Neural cell (in vitro differentiated cells): ENCODE data around the gene ADCY5. TPM values are rescaled to one million over a fixed set of nuclear protein-coding genes. Genes with fewer than 3 reads are reported as not detected.

Experiments
- H2AFZ ChIP-seq: fragments of 200-600, 300-800 bp; sonication (generic), shearing (Covaris generic); 2 replicates; pipeline ENCODE4 v1.6.0; 2014; ENCODE audit warnings: low read depth, mild to moderate bottlenecking, antibody characterized with exemption, low read length, moderate library complexity
- H3F3A ChIP-seq: fragments of 200-600 bp; shearing (Covaris generic); 2 replicates; pipeline ENCODE4 v1.6.1; 2016; ENCODE audit warnings: mild to moderate bottlenecking, moderate library complexity, mixed read lengths, antibody characterized with exemption, low read length; ENCODE audit not compliant: insufficient read depth, poor library complexity, severe bottlenecking
- H3K27ac ChIP-seq: fragments of 200-600, 300-800 bp; sonication (generic), shearing (Covaris generic); 2 replicates; pipeline ENCODE4 v1.5.1; 2014; ENCODE audit warnings: mild to moderate bottlenecking, low read length, moderate library complexity
- H3K27me3 ChIP-seq: fragments of 300-800, 200-600 bp; sonication (generic), shearing (Covaris generic); 2 replicates; pipeline ENCODE4 v1.6.0; 2014; ENCODE audit warnings: mild to moderate bottlenecking, low read depth, low read length, moderate library complexity; ENCODE audit not compliant: insufficient read depth
- H3K36me3 ChIP-seq: fragments of 300-800, 200-600 bp; sonication (generic), shearing (Covaris generic); 2 replicates; pipeline ENCODE4 v1.5.1; 2014; ENCODE audit warnings: mild to moderate bottlenecking, antibody characterized with exemption, low read length, moderate library complexity; ENCODE audit not compliant: insufficient read depth
- H3K4me2 ChIP-seq: fragments of 300-800, 200-600 bp; sonication (generic), shearing (Covaris generic); 2 replicates; pipeline ENCODE4 v1.6.0; 2014; ENCODE audit warnings: mild to moderate bottlenecking, low read length
- H3K4me3 ChIP-seq: fragments of 300-800, 200-600 bp; sonication (generic), shearing (Covaris generic); 2 replicates; pipeline ENCODE4 v1.5.1; 2014; ENCODE audit warnings: mild to moderate bottlenecking, low read length, moderate library complexity
- H3K79me2 ChIP-seq: fragments of 200-600 bp; shearing (Covaris generic); replicated peaks from 2 replicates; pipeline ENCODE4 v1.6.0; 2014; ENCODE audit warnings: mild to moderate bottlenecking, low read length, moderate library complexity; ENCODE audit not compliant: insufficient read depth
- H3K9ac ChIP-seq: fragments of 300-800, 200-600 bp; sonication (generic), shearing (Covaris generic); 2 replicates; pipeline ENCODE4 v1.6.1; 2016; ENCODE audit warnings: mild to moderate bottlenecking, low read length, mixed read lengths
- H3K9me2 ChIP-seq: fragments of 200-600 bp; shearing (Covaris generic); 2 replicates; pipeline ENCODE4 v1.6.1; 2016; ENCODE audit warnings: mild to moderate bottlenecking, low read length, mixed read lengths; ENCODE audit not compliant: insufficient read depth
- H3K9me3 ChIP-seq: fragments of 200-600, 300-800 bp; sonication (generic), shearing (Covaris generic); 2 replicates; pipeline ENCODE4 v1.6.1; 2016; ENCODE audit warnings: mild to moderate bottlenecking, mixed run types, low read length, moderate library complexity, mixed read lengths
- H4K20me1 ChIP-seq: fragments of 200-600 bp; shearing (Covaris generic); 2 replicates; pipeline ENCODE4 v1.6.1; 2016; ENCODE audit warnings: mild to moderate bottlenecking, mixed run types; ENCODE audit not compliant: insufficient read depth
- CTCF ChIP-seq: fragments of 450-650 bp; IDR thresholded peaks from 2 replicates; pipeline ENCODE4 v1.5.1; 2014; ENCODE audit warnings: antibody characterized with exemption, mild to moderate bottlenecking, moderate library complexity; ENCODE audit not compliant: poor library complexity, severe bottlenecking
- EP300 ChIP-seq: fragments of 450-650 bp; conservative IDR thresholded peaks from 2 replicates; pipeline ENCODE4 v1.6.1; 2014; ENCODE audit warnings: antibody characterized with exemption, mild to moderate bottlenecking, moderate library complexity; ENCODE audit not compliant: poor library complexity, severe bottlenecking
- EZH2 ChIP-seq: fragments of 200-600, 300-800 bp; shearing (Covaris generic), sonication (generic); IDR thresholded peaks from 2 replicates; pipeline ENCODE4 v1.6.1; 2014; ENCODE audit warnings: antibody characterized with exemption, low read length, borderline replicate concordance, mild to moderate bottlenecking; ENCODE audit not compliant: insufficient read depth, poor library complexity, severe bottlenecking
- MXI1 ChIP-seq: fragments of 450-650 bp; conservative IDR thresholded peaks from 2 replicates; pipeline ENCODE4 v1.6.1; 2014; ENCODE audit warnings: antibody characterized with exemption, mild to moderate bottlenecking; ENCODE audit not compliant: poor library complexity, severe bottlenecking
- POLR2AphosphoS5 ChIP-seq: IDR thresholded peaks from 2 replicates; pipeline ENCODE4 v1.6.1; 2012
- RAD21 ChIP-seq: fragments of 450-650 bp; conservative IDR thresholded peaks from 2 replicates; pipeline ENCODE4 v1.6.1; 2014; ENCODE audit warnings: antibody characterized with exemption, mild to moderate bottlenecking, moderate library complexity
- SMC3 ChIP-seq: fragments of 450-650 bp; conservative IDR thresholded peaks from 2 replicates; pipeline ENCODE4 v1.6.1; 2014; ENCODE audit warnings: antibody characterized with exemption, mild to moderate bottlenecking, moderate library complexity; ENCODE audit not compliant: poor library complexity
- TAF1 ChIP-seq: IDR thresholded peaks from 2 replicates; pipeline ENCODE4 v1.6.1; 2012; ENCODE audit warnings: low read depth
- polyA plus RNA-seq: library from polyadenylated mRNA; depleted of rRNA; stranded (reverse); fragments of >200 nt; gene quantifications from 2 replicates; pipeline ENCODE4 v1.2.3, GENCODE V29; 2014
- TF ChIP-seq, protein P1 (sequence below): IDR thresholded peaks from 2 replicates; pipeline ENCODE4 v1.6.1; 2012; ENCODE audit warnings: borderline replicate concordance

The ADCY5 gene
- polyA plus RNA-seq, 1 donor from 2014 or later, result 7.7 TPM

DNA sequence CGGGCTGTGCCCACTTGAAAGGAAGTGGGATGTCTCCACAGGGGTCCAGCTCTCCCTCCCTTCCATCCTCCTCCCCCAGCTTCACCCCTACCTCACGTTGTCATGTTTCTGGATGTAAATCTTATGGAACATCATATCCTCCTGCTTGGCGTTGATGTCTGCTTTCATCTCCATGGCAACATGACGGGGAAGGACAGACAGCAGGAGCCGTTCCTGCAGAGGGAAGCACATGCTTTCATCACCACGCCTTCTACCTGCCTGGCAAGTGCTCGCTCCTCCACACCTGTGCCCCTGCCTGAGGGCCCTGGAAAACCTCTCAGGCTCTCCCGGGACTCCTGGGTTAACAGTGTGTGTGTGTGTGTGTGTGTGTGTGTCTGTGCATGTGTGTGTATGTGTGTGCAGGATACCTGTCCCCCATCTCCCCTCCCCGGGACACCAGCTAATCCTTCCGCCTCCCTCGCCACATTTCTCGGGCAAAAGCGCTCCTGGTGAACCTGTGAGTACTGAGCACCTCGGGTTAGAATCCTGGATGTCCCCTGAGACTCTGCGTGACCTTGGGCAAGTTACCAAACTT is 101.1 kb downstream of the ADCY5 start:
- TF ChIP-seq EP300 (no peak), SMC3 (no peak), CTCF (no peak), MXI1 (peak; percentile 13), EZH2 (no peak)
- no peaks in the 10 kb centered on the region for H4K20me1 ChIP-seq
- H3K9me3 ChIP-seq, result no peaks in the 10 kb centered on the region
- H3K9me2 ChIP-seq, result no peaks in the 10 kb centered on the region
- no peaks in the 10 kb centered on the region for H3K36me3 ChIP-seq
- no peaks in the 10 kb centered on the region for H3K79me2 ChIP-seq
- no peak overlapping the region for H2AFZ ChIP-seq
- H3K27ac ChIP-seq, result no peak overlapping the region
- H3K4me2 ChIP-seq, result no peak overlapping the region
- no peak overlapping the region for H3K4me3 ChIP-seq
- no peak overlapping the region for H3K9ac ChIP-seq
- H3F3A ChIP-seq, result no peaks in the 10 kb centered on the region
- no peaks in the 10 kb centered on the region for H3K27me3 ChIP-seq

DNA sequence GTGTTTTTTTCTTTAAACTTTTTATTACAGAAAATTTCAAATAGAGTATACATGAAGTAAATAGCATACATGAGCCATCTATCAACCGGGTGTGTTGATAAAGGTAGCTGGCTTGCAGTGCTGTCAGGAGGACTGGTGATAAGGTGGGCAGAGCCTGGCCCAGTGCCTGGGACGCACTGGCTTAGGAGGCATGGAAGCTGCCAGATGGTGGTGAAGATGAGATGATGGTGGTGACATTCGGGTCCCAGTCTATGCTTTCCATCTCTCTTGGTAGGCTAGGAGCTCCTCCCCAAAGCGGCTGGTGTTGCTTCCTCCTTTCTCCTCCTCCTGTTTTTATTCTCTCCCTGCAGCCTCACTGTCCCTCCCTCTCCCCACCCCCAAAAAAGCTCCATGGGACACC is 101.7 kb downstream of the ADCY5 start:
- Histone ChIP-seq H3F3A (no peaks in the 10 kb centered on the region), H2AFZ (no peak overlapping the region), H3K9me3 (no peaks in the 10 kb centered on the region), H3K9ac (no peak overlapping the region), H3K4me3 (no peak overlapping the region), H3K9me2 (no peaks in the 10 kb centered on the region), H3K27me3 (no peaks in the 10 kb centered on the region), H3K36me3 (no peaks in the 10 kb centered on the region), H3K79me2 (no peaks in the 10 kb centered on the region), H3K27ac (no peak overlapping the region), H3K4me2 (no peak overlapping the region), H4K20me1 (no peaks in the 10 kb centered on the region)
- TF ChIP-seq, protein P1, sequence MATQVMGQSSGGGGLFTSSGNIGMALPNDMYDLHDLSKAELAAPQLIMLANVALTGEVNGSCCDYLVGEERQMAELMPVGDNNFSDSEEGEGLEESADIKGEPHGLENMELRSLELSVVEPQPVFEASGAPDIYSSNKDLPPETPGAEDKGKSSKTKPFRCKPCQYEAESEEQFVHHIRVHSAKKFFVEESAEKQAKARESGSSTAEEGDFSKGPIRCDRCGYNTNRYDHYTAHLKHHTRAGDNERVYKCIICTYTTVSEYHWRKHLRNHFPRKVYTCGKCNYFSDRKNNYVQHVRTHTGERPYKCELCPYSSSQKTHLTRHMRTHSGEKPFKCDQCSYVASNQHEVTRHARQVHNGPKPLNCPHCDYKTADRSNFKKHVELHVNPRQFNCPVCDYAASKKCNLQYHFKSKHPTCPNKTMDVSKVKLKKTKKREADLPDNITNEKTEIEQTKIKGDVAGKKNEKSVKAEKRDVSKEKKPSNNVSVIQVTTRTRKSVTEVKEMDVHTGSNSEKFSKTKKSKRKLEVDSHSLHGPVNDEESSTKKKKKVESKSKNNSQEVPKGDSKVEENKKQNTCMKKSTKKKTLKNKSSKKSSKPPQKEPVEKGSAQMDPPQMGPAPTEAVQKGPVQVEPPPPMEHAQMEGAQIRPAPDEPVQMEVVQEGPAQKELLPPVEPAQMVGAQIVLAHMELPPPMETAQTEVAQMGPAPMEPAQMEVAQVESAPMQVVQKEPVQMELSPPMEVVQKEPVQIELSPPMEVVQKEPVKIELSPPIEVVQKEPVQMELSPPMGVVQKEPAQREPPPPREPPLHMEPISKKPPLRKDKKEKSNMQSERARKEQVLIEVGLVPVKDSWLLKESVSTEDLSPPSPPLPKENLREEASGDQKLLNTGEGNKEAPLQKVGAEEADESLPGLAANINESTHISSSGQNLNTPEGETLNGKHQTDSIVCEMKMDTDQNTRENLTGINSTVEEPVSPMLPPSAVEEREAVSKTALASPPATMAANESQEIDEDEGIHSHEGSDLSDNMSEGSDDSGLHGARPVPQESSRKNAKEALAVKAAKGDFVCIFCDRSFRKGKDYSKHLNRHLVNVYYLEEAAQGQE, result no peak
- TF ChIP-seq POLR2AphosphoS5 (no peak), TAF1 (no peak), CTCF (no peak), EP300 (no peak), RAD21 (no peak), SMC3 (no peak), EZH2 (no peak), MXI1 (no peak)
